Hematopoietic multipotent progenitor cell treated with erythropoietin and hydrocortisone succinate and interleukin-3 and kit ligand, for 8 days (in vitro differentiated cells): ENCODE results near the gene SYNE3.
A peak's percentile ranks its signal among the peaks of the same experiment; 100 is the strongest.
"Not testable (repeated sequence)": the region's sequence is repeated elsewhere in the genome, so short reads cannot be mapped to it uniquely, and the experiment has no call there.

Experiments
- DNase-seq: peaks from one replicate; pipeline ENCODE4 v3.0.0-alpha.2; 2015

The SYNE3 gene

DNA sequence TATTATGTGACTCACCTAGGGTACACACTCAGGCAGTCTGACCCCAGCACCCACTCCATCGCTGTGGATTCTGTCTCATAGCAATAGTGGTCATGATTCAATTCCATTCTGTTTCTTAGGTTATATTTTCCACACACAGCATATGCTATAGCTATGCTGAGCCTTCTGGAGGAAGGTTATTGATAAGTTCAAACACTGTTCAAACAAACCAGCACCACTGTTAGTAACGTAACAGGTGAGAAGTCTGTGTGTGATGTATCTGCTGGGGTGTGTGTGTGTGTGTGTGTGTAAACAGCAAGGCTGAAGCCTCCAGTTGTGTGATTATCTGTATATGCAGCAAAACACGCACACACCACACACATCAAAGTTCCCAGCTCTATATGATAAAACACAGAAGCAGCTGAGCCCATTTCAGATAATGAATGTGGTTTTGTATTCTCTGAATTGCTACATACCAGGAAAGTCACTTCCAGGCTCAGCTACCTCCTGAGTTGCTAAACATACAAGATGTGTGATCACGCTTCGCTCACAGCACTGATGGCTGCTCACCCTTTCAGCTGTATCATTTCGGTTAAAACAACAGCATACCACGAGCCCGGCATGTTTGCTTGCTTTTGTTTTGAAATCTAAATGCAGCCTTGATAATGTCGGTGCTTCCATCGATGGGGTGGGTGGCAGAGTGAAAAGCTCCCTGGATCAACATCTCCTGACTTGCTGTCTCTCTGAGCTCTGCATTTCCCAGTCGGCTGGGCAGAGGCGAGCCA lies 6.8 kb upstream of the SYNE3 start:
- peak; percentile 97 for DNase-seq

DNA sequence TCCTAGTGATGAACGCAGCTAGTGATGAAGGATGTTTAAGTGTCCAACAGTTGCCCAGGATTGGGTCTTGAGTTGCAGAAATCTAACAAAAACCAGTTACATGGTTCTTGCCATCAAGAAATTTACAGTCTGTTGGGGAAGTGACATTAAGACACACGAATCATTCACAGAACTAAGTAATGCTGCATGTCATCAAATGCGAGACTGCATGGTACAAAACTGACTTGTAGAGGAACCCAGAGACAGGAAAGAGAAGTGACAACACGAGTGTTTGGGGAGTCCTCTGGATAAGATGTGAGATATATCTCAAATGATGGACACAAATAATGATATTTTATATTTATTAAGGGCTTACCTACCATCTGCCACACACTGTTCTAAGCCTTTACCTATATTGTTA lies 6.1 kb upstream of the SYNE3 start:
- DNase-seq = peak; percentile 31

DNA sequence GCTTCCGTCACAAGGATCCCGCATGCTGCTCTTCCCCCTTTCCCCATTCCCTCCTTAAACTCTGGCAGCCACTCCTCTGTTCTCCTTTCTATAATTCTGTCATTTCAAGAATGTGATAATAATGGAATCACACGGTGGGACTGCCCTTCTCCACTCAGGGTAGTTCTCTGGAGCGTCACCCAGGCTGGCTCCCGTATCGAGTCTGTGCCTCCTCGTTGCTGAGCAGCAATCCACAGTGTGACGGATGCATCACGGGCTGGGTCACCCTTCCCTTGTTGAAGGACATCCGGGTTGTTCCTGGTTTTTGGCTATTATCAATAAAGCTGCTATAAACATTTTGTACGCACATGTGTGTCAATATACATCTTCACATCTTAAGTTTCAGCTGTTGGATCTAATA lies 5.7 kb upstream of the SYNE3 start:
- DNase-seq = no peak

DNA sequence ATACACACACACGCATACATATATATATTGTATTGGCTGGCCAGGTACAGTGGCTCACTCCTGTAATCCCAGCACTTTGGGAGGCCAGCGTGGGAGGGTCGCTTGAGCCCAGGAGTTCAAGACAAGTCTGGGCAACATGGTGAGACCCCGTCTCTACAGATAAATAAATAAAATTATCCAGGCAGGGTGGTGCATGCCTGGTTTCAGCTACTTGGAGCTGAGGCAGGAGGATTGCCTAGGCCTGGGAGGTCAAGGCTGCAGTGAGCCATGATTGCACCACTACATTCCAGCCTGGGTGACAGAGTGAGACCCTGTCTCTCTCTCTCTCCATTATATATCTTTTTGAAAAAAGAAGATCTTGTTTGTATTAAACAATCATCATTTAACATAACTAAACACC lies 4.6 kb upstream of the SYNE3 start:
- DNase-seq = no peak

DNA sequence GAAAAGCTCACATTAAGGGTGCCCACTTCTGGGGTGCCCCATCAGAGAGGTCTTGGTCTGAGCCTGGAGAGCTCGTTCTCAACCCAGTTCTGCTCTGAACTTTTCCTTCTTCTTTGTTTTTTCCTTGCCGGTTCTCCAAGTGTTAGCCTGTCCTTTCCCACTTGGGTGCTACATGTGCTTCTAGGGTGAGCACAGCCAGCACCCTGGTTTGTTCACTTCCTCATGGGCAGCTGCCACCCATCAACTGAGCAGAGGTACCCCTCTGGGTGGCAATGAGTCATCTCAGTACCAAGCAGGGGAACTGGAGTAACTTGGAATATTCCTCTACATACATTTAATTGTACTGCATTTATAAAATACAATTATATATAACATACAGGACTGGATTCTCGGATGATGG lies 3.9 kb upstream of the SYNE3 start:
- DNase-seq = no peak

DNA sequence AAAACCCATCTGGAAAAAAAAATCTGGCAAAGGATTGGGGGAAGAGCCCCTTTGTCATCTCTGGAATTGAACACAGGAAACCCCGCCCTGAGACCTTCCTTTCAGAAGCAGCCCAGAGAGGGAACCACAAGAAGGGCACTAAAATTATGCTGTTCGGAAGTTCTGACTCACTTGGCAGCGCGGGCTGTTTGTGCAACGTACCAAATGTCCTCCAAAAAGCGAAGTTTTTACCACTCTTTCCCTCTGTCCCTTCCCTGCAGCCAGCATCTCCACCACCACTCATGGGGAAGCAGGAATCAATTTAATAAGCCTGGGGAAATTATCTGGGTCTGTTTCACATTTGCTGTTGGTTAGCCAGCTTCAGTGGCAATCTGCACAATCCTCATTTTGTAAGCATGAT lies 3.2 kb upstream of the SYNE3 start:
- DNase-seq = peak; percentile 70

DNA sequence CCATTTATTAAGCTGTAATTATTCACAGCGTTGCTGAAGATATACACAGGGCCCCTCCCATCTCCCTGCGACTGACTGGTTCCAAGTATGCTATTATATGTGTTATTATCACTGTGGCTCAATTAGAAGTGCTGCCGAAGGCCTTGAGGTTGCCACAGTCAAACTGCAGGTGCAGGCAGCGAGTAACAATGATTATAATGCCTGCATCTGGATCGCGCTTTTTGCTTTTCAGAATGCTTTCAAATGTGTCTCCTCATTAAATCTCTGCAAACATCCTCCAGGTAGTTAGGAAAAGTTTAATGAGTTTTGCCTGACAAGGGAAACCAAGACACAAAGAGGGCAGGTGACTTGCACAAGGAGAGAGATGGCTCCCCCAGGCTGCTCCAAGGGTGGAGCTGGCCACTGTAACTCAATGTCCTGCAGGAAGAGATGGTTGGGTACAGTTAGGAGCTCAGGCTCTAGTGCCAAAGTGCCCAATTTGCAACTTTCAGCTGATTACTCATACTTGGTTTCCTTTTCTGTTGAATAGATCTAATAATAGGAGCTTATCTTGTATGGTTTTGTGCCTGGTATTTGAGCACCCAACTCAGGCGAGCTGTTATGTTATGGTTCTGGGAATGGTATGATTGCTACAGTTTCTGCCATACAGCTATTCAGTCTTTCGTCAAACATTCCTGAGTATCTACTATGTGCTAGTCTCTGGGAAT lies 1.7 kb upstream of the SYNE3 start:
- DNase-seq = peak; percentile 44

DNA sequence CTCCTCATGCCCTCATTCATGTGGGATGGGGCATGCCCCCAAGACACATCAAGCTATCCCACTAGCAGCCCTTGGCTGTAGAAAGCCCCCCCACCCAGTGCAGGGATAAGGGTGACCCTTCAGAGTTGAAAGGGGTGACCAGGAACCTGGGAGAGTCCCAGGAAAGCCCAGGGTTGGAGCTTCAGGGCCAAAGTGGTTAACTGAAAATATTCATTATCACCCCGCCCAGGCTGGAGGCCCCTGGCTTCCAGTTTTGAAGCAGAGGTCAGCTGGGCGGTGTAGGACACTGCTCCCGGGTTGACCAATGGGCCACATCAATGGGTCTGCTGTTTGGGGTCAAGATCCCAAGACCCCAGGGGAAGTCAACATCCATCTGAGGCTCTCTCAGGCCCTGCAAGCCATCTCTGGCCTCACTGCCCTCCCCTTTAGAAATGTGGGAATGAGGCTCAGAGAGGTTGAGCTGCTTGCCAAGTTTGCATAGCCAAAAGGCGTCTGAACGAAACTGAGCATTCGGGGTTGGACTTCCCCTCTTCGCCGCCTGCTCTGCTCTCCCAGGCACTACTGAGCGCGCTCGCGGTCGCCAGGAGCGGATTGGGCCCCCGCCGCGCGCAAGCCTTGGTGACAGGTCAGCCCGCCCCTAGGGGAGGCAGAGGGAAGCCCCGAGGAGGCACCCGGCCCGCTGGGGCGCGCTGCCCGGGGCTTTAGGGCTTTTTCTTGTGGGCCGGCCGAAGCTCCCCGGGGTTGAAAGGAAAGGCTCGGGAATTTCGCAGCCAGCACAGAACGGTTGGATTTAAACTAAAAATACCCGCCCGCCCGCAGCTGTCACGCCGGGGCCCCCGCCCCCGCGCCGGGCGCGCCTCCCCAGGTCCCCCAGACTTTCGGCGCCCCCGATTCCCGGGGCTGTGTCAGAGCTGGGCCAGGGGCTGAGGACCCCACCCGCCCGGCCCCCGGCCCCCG lies 576 bp downstream of the SYNE3 start:
- peak; percentile 62 for DNase-seq

DNA sequence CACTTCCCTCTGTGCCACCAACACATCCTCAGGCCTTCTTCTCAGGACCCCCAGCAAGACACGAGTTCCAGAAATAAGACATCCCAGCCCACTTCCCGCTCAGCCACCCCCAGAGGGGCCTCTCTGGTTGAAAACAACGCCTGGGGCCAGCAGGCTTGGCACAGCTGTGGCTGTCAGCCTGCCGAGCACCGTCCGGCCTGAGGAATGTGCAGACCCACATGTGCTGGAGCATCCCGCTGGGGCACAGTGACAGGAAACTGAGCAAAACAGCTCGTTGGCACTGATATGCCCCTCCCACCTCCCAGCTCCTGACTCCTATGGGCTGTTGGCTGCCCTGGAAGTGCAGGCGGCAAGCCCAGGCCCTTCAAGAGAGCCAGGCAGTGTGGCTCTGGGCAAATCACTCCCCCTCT lies 1.4 kb downstream of the SYNE3 start:
- peak; percentile 32 for DNase-seq

DNA sequence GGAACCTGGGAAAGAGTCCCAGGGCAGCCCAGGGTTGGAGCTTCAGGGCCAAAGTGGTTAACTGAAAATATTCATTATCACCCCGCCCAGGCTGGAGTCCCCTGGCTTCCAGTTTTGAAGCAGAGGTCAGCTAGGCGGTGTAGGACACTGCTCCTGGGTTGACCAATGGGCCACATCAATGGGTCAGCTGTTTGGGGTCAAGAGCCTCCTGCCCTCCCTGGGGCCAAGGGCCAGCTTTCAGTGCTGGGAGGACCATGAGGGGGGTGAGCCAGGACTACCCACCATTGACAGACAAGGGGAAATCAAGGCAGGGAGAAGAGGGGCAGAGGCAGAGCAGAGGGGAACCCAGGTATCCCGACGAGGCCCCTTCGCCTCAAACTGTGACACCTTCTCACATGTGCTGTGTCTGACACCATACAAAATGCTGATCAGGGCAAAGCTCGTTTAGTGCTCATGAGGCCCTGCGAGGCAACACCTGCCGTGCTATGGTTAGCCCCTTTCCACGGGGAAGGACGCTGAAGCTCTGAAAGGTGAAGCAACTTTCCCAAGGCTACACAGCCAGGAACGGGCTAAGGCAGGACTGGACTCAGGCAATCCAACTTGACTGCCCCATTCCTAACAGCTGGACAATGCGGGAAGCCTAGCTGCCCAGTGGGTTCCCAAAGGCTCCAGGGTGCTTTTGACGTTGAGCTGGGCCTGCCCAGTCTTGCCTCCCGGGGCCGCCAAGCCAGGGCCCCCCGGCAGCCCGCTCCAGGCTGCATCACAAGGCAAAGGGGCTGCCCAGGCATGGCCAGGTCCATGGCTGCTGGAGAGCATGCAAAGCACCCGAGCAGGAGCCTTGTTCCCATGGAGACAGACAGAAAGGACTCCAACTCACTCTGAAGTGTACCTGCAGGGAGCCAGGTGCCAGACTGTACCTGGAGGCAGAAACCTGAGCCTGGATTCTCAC lies 2.0 kb downstream of the SYNE3 start:
- DNase-seq = no peak

DNA sequence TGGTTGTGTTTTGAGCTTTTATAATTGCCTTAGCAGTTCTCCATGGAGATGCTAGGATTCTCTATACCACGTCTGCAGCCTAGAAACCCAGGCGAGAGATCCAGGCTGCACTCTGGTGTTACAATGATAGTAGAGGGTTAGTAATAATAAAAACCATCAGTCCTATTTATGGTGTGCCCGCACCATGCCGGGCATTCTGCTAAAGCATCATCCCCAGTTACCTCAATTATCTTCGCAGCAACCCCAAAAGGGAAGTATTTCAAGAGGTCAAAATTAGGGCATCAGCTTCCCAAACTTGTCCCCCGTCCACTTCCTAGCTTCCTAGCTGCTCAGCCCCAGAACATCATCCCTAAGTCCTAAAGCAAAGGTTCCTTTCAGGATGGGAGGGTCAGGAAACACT lies 3.2 kb downstream of the SYNE3 start:
- no peak for DNase-seq

DNA sequence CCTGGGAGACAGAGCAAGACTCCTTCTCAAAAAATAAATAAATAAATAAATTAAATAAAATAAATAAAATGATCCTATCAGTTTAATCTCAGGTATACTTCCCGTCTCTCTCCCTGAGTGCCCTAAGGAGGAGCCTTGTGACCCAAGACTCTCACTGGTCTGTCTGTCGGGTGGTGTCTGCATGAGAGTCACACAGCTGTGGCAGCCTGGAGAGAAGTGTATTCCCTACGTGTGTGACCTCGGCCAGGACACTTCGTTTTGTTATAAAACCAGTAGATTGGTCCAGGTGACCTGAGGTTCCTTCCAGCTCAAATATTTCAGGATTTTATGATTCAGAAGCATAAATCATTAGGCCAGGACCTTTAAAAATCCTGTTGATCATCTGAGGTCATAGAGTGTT lies 4.8 kb downstream of the SYNE3 start:
- no peak for DNase-seq

DNA sequence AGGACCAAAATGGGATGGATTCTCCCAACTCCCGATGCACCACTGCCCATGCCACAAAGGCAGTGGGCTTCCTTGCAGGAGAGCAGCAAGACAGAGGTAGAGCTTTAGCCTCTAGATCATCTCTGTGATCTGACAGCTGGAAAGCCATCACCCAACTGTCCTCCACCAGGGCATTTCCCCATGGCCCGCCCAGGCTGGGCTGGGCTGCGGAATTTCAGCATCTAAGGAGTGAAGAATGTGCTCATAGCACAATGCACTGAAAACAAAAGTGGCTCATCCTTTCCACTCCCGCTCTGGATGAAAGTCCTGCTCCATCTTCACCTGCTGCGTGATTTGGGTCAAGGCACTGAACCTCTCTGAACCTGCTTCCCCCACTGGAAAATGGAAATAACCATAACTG lies 5.6 kb downstream of the SYNE3 start:
- no peak for DNase-seq

DNA sequence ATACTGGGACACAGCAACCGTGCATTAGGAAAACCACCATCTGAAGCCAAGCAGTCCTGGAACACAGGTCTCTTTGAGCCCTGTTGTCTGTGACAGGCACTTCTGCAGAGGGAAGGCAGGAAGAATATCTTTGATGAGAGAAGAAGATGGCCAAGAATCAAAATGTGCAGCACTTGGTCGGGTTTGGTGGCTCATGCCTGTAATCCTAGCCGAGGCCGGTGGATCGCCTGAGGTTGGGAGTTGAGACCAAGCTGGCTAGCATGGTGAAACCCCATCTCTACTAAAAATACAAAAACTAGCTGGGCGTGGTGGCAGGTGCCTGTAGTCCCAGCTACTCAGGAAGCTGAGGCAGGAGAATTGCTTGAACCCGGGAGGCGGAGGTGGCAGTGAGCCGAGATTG lies 6.1 kb downstream of the SYNE3 start:
- DNase-seq = not testable (repeated sequence)

DNA sequence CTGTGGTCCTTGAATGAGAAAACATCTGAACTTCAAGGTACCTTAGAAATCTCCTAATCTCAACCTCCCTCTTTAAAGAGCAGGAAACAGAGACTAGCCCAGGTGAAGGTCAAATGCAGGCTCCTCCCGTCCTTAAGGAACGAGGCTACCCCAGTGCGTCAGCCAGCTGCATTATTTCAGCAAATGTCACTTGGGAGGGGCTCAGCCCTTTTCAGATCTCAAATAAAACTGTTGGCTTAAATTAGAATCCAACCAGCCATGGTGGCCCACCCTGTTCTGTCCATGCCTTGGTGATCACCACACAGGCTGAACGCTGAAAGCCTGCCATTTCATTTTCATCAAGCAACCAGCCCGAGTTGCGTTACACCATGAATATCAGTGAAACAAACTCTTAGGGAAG lies 7.0 kb downstream of the SYNE3 start:
- no peak for DNase-seq

DNA sequence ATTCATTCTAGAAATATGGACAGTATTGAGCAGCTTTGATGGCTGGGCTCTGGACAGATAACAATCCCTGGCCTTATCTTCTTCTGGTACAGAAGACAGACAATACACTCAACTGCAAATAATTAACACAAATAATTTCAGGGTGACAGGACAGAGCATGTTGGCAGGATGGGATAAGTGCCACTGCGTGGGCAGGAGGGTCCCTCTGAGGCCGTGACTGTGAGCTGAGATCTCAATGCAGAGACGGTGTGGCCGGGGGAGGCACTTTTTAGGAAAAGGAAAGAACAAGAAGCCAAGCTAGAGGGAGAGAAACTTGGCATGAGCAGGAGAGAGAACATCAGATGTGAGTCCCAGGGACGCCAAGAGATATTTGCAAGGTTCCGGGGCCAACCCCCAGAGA lies 8.1 kb downstream of the SYNE3 start:
- DNase-seq = no peak

DNA sequence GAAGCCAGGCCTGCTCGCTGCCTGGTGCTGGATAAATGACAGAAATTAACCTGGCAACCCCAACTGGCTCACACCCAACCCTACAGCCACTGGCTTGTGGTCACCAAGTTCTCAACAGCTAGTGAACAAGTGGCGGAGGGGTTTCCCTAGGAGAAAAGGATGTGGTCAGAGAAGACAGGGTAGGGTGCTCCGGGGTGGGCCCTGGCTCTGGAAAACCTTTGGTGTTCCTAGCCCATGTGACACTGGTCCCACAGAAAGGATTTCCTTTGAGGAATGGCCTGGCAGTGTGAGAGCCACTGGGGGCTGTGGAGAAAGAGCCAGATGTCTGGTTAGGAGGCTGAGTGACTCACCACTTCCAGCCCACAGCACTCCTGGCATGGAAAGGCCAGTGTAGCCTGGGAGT lies 8.7 kb downstream of the SYNE3 start:
- peak; percentile 58 for DNase-seq

DNA sequence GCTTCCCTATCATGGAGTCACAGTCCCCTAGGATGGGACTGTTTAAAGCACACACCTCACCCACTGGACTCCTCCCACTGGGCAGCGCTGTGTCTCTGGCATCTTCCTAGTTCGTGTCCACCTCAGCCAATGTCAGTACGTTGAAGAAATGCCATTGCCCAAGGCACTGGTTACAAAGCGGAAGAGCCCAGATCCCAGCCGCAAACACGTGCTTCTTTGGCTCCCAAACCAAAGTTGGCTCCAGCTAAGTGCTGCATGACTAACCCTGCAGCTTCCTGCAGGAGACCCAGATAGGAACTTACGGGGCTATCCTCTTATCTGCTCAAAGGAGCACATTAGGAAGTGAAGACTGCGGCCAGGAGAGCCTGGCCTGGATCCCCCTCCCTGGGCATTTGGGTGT lies 9.3 kb downstream of the SYNE3 start:
- peak; percentile 79 for DNase-seq

DNA sequence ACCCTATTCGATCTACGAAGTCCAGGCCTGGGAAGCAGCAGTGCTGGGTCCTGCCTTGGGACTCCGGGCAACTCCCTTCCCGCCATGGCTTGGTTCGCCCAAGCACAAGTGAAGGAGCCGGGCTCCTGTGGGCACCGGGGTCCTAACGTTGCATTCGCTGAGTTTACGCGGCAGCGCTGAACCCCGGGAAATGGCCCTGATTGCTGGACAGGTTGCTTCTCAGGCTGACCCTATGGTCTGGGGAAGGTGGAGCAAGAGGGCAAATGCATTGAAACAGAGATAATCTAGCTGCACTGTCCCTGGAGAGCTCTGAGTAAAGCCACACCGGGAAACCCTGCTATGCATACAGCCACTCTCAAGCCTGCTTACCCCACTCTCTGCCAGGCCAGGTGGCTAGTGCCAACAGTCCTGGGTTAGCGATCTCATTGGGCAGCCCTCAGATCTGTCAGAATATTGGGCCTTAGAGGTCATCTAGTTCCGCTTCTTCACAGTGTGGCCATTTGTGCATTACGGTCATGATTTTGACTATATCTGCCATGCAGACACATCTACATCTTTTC lies 11.3 kb downstream of the SYNE3 start:
- no peak for DNase-seq

DNA sequence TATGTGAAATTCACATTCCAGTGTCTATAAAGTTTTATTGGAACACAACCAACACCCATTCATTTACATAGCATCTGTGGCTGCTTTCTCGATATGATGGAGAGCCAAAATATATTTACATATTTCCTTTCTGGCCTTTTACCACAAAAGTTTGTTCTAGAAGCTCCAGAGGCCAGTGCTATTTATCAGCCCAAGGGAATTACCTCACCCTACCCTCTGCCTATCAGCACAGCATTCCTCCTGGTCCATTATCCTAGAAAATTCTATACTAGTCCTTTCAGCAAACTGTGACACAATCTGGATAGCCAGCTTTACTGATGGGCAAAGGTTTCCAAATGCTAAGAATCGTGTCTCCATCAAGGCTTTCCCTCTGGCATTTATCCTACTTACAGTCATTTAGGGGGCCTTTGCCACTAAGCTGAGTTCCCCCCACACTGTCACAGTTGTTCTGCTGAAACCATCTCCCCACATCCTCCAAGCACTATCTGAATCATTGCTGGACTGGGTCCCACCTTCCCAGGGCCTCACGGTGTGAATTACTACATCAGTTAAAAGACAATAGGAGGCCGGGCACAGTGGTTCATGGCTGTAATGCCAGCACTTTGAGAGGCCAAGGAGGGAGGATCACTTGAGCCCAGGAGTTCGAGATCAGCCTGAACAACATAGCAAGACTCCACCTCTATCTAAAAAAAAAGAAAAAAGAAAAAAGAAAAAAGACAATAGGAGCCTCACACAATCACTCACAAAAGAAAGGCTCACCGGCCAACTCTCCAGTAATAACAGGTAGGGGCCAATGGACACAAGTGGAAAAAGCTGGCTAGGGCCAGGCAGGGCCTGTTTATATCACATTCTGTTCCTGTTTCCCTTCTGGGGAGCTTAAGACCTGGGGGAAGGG lies 12.1 kb downstream of the SYNE3 start:
- no peak for DNase-seq
